CD4-positive, alpha-beta T cell treated with Interleukin-4 for 1 hour (primary cell): ENCODE measurements around the gene TMIE.
"Not testable (repeated sequence)": the region's sequence is repeated elsewhere in the genome, so short reads cannot be mapped to it uniquely, and the experiment has no call there.

ENCODE experiments used
- DNase-seq, 2 donors: peaks; one replicate each; pipeline ENCODE4 v3.0.0-alpha.2; 2020 to 2022

Gene TMIE

GRCh38 chr3:46729038-46729437, 27.8 kb downstream of the TMIE start:
- no peak for DNase-seq

- DNase-seq: no peak
Measured at GRCh38 chr3:46730819-46731218, 29.6 kb downstream of the TMIE start.

- no peak for DNase-seq
Measured at GRCh38 chr3:46731795-46732194, 30.6 kb downstream of the TMIE start.

GRCh38 chr3:46733026-46733800, 32.0 kb downstream of the TMIE start:
- no peak for DNase-seq

GRCh38 chr3:46734773-46735172, 33.6 kb downstream of the TMIE start:
- DNase-seq: no peak

- no peak for DNase-seq
Measured at GRCh38 chr3:46736006-46736872, 35.0 kb downstream of the TMIE start.

GRCh38 chr3:46737329-46737731, 36.1 kb downstream of the TMIE start:
- no peak for DNase-seq

GRCh38 chr3:46739565-46739964, 38.4 kb downstream of the TMIE start:
- not testable (repeated sequence) for DNase-seq

GRCh38 chr3:46742992-46743585, 41.9 kb downstream of the TMIE start:
- no peak for DNase-seq

GRCh38 chr3:46746711-46747110, 45.5 kb downstream of the TMIE start:
- no peak for DNase-seq

GRCh38 chr3:46748170-46748569, 47.0 kb downstream of the TMIE start:
- no peak for DNase-seq

- no peak for DNase-seq
Measured at GRCh38 chr3:46749129-46749528, 47.9 kb downstream of the TMIE start.

- DNase-seq: no peak
Measured at GRCh38 chr3:46750555-46751038, 49.4 kb downstream of the TMIE start.

GRCh38 chr3:46753127-46753526, 51.9 kb downstream of the TMIE start:
- not testable (repeated sequence) for DNase-seq

GRCh38 chr3:46755646-46756045, 54.5 kb downstream of the TMIE start:
- DNase-seq: no peak

GRCh38 chr3:46756642-46757041, 55.5 kb downstream of the TMIE start:
- no peak for DNase-seq

- DNase-seq: no peak
Measured at GRCh38 chr3:46759239-46760167, 58.3 kb downstream of the TMIE start.
